Stimulated activated CD4-positive, alpha-beta T cell treated with anti-CD3 and anti-CD28 coated beads, Interleukin-1b, Interleukin-23, amount 100 ng/mL, for 4 hours (primary cell): Measurements from ENCODE around the gene COPS9.

Source experiments
- DNase-seq, 2 donors: peaks; one replicate each; pipeline ENCODE4 v3.0.0-alpha.2; 2020; ENCODE audit warnings: low read depth in 2 of 2

Gene COPS9

DNA sequence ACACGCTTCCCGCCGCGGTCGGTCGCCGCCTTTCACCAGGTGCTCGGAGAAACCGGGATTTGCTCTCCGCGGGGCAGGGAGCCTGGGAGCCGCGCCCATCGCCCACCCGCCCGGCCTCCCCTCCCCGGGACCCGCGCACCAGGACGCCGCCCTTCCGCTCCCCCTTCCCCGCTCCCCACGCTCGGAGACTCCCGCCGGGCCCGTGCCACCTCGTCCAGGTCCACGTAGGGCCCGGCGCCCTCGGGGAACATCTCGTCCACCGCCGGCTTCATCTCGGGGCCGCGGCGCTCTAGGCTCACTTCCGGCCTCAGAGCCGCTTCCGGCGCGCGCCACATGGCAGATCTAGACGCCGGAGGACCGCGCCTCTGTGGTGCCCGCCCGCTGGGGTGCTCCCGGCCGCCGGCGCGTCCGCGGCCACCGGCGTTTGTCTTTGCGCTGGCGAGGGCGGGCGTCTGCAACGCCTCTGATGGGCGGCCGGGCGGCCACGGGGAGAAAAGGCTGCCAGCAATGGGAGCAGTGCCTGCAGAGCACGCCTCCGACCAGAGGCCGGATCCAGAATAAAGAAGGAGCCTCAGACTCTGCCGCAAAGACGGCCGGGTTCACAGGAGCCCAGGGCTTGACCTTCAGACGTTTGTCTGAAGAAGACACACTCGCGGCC lies at the start of gene COPS9:
TSS of gene COPS9 (minus strand) at position 293 of the 658 bp plus-strand sequence. CDS start at position 272, 21 bp downstream.
- peak; percentile 81 to 85 for DNase-seq

DNA sequence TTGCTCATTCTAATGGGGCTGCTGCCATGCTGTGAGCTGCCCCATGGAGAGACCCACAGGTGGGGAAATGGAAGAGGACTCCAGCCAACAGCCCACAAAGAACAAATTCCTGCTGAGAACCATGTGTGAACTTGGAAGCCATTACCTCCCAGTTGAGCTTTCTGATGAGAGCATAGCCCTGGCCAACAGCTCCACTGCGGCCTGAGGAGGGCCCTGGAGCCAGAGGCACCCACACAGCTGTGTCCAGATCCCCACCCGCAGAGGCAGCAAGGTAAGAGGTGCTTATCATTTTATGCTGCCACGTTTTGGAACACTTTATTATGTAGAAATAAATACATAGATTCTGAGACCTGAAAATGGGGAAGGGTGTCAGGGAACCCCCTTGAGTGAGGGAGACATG lies 48.6 kb upstream of the COPS9 start:
- DNase-seq, result no peak

DNA sequence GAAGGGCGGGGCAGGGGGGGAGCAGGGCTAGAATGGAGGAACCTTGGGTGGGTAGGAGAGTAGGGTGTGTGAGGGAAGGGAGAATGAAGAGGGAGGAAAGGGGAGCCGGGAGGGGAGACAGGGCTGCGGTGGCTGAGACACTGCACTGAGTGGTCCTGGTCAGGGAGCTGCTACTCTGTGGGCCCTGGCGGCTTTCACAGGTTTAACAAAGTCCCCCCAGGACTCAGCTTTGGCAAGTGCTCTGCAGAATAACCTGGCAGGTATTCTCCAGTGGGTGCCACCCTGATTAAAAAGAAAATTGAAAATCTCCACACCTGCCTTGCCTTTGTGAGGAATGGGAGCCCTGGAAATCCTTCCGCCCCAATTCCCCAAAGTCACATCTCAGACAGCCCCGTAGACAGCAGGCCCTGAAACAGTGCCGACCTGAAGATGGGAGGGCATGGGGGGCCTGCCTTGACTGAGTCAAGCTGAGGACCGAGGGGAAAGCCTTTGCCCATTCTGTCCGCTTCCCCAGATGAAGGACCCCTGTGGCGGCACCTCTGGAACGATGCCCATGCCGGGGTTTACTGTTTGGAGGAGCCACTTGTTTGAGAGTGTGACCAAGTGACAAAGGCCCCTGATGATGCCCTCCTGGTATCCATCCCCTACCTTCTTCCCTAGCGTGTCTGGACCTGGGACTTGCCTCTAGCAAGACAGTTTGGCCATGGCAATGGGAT lies 47.9 kb upstream of the COPS9 start:
- DNase-seq, result no peak

- DNase-seq, result no peak
Measured at GRCh38 chr2:240183006-240183874, 47.1 kb upstream of the COPS9 start.

DNA sequence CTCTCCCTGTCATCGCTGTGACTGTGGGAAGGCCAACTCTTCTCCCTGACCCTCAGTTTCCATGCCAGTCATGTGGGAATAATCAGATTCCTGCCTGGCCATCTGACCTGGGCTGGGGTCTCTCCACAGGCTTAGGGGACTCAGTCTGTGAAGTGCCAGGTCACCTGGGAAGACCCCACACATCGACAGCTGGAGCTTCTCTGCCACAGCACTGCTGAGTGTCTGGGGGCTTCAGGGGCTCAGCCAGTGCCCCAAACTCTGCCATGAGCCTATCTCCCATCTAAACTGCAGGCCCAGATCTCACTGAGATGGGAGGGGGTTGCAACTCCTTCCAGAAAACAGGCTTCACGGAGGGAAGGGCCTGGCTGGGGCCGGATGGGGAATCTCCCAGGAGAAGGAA lies 46.4 kb upstream of the COPS9 start:
- no peak for DNase-seq

GRCh38 chr2:240182001-240182400 lies 45.9 kb upstream of the COPS9 start:
- DNase-seq, result no peak

GRCh38 chr2:240179941-240180666 lies 44.0 kb upstream of the COPS9 start:
- no peak for DNase-seq

DNA sequence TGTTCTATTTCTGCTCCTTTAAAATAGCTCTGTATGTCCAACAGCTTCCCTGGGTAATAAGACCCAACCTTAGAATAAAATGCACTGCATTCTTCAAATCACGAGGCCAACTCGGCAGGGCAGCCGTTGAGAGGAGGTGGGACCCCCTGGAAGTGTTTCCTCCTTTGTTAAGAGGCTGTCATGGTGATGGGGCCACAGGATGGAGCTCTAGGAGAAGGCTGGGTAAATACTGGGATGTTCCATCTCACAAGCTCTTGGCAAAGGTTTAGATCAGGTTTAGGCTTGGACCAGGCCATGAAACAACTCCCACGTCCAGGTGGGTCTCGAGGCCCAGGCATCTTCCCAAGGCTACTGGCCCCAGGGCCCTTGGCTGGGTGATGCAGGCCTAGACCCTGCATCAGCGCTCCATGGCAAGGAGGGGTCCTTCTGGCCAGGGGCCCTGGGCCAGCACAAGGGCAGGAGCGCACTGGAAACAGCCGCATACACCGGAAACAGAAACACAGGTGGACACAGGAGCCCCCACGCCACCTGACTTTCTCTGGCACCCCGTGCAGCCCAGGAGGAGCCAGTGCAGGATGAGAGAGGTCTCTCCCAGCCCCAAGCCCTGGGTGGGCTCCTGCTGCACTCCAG lies 43.2 kb upstream of the COPS9 start:
- DNase-seq, result no peak

GRCh38 chr2:240178564-240178963 lies 42.5 kb upstream of the COPS9 start:
- no peak for DNase-seq

- DNase-seq, result no peak
Measured at GRCh38 chr2:240174496-240174895, 38.4 kb upstream of the COPS9 start.

GRCh38 chr2:240172071-240172895 lies 36.2 kb upstream of the COPS9 start:
- no peak for DNase-seq

GRCh38 chr2:240170883-240171282 lies 34.8 kb upstream of the COPS9 start:
- DNase-seq, result no peak

- DNase-seq, result no peak
Measured at GRCh38 chr2:240170354-240170735, 34.2 kb upstream of the COPS9 start.

GRCh38 chr2:240169486-240170353 lies 33.6 kb upstream of the COPS9 start:
- DNase-seq, result no peak

DNA sequence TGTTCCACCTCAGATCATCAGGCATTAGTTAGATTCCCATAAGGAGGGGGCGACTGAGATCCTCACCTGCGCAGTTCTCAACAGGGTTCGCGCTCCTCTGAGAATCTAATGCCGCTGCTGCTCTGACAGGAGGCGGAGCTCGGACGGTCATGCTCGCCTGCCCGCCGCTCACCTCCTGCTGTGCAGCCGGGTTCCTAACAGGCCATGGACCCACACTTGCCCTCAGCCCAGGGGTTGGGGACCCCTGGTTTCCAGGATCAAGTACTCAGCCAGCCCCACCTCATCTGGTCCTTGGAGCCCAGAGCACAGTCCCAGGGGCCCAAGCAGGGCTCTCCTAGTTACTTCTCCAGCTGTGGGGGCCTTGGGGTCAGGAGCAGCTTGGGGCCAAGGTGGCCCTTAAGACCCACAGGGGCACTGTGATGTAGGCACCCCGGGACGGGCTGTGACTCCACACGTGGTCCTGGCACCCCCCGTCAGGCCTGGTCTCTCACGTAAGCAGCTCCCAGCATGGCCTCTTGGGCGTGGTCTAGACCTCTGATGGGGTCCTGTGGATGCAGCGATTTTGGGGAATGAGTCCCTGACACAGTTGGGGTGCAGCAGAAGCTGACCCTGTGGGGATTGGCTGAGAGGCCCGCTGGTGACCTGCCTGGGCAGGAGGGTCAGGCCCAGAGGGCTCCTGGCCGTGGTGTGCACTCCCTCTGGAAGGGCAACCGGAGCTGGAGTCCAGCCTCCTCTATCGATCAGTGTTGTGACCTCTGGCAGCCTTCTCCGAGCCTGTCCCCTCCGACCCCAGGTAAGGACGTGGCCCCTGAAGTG lies 32.6 kb upstream of the COPS9 start:
- no peak for DNase-seq

- DNase-seq, result no peak
Measured at GRCh38 chr2:240168041-240168440, 31.9 kb upstream of the COPS9 start.

- DNase-seq, result no peak
Measured at GRCh38 chr2:240167588-240167880, 31.4 kb upstream of the COPS9 start.

DNA sequence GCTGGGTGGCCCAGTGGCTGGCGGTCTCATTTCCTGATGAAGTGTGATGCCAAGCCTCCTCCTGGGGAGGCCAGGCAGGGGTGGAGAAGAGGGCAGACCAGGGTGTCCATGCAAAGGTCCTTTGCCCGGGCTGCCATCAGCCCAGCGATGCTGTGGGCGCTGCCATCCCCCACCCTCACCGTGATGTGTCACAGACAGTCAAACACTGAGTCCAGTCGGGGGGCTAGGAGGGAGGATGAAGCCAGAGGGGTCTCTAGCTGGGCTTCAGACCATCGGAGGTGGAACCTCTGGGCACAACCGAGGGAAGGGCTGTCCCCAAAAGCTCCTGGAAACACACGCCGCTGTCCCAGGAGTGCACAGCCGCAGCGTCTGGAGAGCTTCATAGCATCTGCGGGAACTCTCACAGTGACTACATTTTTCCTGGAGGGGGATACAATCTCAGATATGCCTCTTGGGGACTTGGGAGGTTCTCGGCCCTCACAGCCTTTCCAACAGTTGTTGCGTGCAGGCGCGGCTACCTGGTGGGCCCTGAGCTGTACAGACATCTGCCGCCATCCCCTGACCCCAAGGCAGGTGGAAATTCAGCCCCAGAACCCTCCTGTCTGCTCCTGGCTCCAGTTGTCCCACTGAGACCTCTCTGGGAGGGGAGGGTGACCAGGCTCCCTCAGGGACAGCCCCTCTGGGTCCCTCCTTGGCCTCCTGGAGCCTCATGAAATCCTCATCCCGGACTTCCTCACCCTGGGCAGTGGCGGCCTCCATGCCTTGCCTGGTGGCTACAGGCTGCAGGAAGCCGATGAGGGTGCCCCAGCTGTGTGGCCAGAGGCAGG lies 30.9 kb upstream of the COPS9 start:
- no peak for DNase-seq
